ENCODE measurements around the gene EFL1.

The EFL1 gene

GRCh38 chr15:82174471-82175235 is 87.9 kb downstream of the EFL1 start:
- no peak overlapping the region for H3K4me3 ChIP-seq (ENCODE audit: low read depth, low read length)
- no peak overlapping the region for H3K4ac ChIP-seq (ENCODE audit: low read depth, low read length)
- no peak overlapping the region for H4K8ac ChIP-seq (ENCODE audit: low read depth, low read length)
- no peak overlapping the region for H3K14ac ChIP-seq (ENCODE audit: low read length)
- H2AK5ac ChIP-seq (ENCODE audit: low read length) = no peak overlapping the region
- no peak overlapping the region for H3K18ac ChIP-seq (ENCODE audit: low read length)
- H2BK12ac ChIP-seq (ENCODE audit: low read length) = no peak overlapping the region
- no peak overlapping the region for H3K9ac ChIP-seq (ENCODE audit: low read length)
- no peaks in the 10 kb centered on the region for H3K79me2 ChIP-seq (ENCODE audit: control insufficient read depth, insufficient read depth, low read length, poor library complexity)
- no peak overlapping the region for H4K12ac ChIP-seq (ENCODE audit: low read depth, low read length)
- no peak overlapping the region for H4K91ac ChIP-seq (ENCODE audit: low read depth, low read length)
- no peaks in the 10 kb centered on the region for H3K9me3 ChIP-seq (ENCODE audit: insufficient read depth, low read depth, low read length)
- H2AFZ ChIP-seq (ENCODE audit: insufficient read depth, low read length, poor library complexity) = no peak overlapping the region
- DNase-seq = peak; percentile 58 to 79
- no peaks in the 10 kb centered on the region for H3K79me1 ChIP-seq (ENCODE audit: low read length)
- H3K27ac ChIP-seq (ENCODE audit: low read depth, low read length) = no peak overlapping the region
- no peak overlapping the region for H2BK120ac ChIP-seq (ENCODE audit: insufficient read depth, low read length, poor library complexity)
- WGBS (ENCODE audit: extremely low coverage, insufficient coverage, insufficient read length) = no CpG with 5 or more reads among the region's 5 CpGs
- H3K4me1 ChIP-seq (ENCODE audit: control insufficient read depth in 1 of 2, insufficient read depth in 2 of 2, low read length in 2 of 2) = no peaks in the 10 kb centered on the region
- no peaks in the 10 kb centered on the region for H3K27me3 ChIP-seq (ENCODE audit: insufficient read depth, low read length)
- no peaks in the 10 kb centered on the region for H3K36me3 ChIP-seq (ENCODE audit: control insufficient read depth in 1 of 2, insufficient read depth in 2 of 2, low read length in 2 of 2)
- H2BK5ac ChIP-seq (ENCODE audit: low read depth, low read length, poor library complexity) = no peak overlapping the region
- no peak overlapping the region for H3K23ac ChIP-seq (ENCODE audit: low read length)
- H3K4me2 ChIP-seq (ENCODE audit: low read length) = no peak overlapping the region

- no peaks in the 10 kb centered on the region for H3K36me3 ChIP-seq (ENCODE audit: control insufficient read depth in 1 of 2, insufficient read depth in 2 of 2, low read length in 2 of 2)
- H3K18ac ChIP-seq (ENCODE audit: low read length) = no peak overlapping the region
- H2AK5ac ChIP-seq (ENCODE audit: low read length) = no peak overlapping the region
- no peak overlapping the region for H2BK12ac ChIP-seq (ENCODE audit: low read length)
- no peak overlapping the region for H2BK5ac ChIP-seq (ENCODE audit: low read depth, low read length, poor library complexity)
- no peak overlapping the region for H4K8ac ChIP-seq (ENCODE audit: low read depth, low read length)
- no peaks in the 10 kb centered on the region for H3K79me1 ChIP-seq (ENCODE audit: low read length)
- no peak for DNase-seq
- H3K9me3 ChIP-seq (ENCODE audit: insufficient read depth, low read depth, low read length) = no peaks in the 10 kb centered on the region
- H3K4me3 ChIP-seq (ENCODE audit: low read depth, low read length) = no peak overlapping the region
- no peak overlapping the region for H4K12ac ChIP-seq (ENCODE audit: low read depth, low read length)
- no peaks in the 10 kb centered on the region for H3K79me2 ChIP-seq (ENCODE audit: control insufficient read depth, insufficient read depth, low read length, poor library complexity)
- no peak overlapping the region for H4K91ac ChIP-seq (ENCODE audit: low read depth, low read length)
- no peak overlapping the region for H3K27ac ChIP-seq (ENCODE audit: low read depth, low read length)
- no peak overlapping the region for H3K23ac ChIP-seq (ENCODE audit: low read length)
- no peaks in the 10 kb centered on the region for H3K4me1 ChIP-seq (ENCODE audit: control insufficient read depth in 1 of 2, insufficient read depth in 2 of 2, low read length in 2 of 2)
- no peak overlapping the region for H3K14ac ChIP-seq (ENCODE audit: low read length)
- no peak overlapping the region for H3K4ac ChIP-seq (ENCODE audit: low read depth, low read length)
- no peaks in the 10 kb centered on the region for H3K27me3 ChIP-seq (ENCODE audit: insufficient read depth, low read length)
- H2AFZ ChIP-seq (ENCODE audit: insufficient read depth, low read length, poor library complexity) = no peak overlapping the region
- no peak overlapping the region for H3K9ac ChIP-seq (ENCODE audit: low read length)
- H3K4me2 ChIP-seq (ENCODE audit: low read length) = no peak overlapping the region
- WGBS (ENCODE audit: extremely low coverage, insufficient coverage, insufficient read length) = no CpG with 5 or more reads among the region's 1 CpG
- no peak overlapping the region for H2BK120ac ChIP-seq (ENCODE audit: insufficient read depth, low read length, poor library complexity)
These were observed 89.4 kb downstream of the EFL1 start for GRCh38 chr15:82173108-82173507.

GRCh38 chr15:82172506-82172905 is 90.0 kb downstream of the EFL1 start:
- Histone ChIP-seq H3K27ac (ENCODE audit: low read depth, low read length) (no peak overlapping the region), H2AFZ (ENCODE audit: insufficient read depth, low read length, poor library complexity) (no peak overlapping the region), H3K4ac (ENCODE audit: low read depth, low read length) (no peak overlapping the region), H3K27me3 (ENCODE audit: insufficient read depth, low read length) (no peaks in the 10 kb centered on the region), H3K79me2 (ENCODE audit: control insufficient read depth, insufficient read depth, low read length, poor library complexity) (no peaks in the 10 kb centered on the region), H2AK5ac (ENCODE audit: low read length) (no peak overlapping the region), H3K18ac (ENCODE audit: low read length) (no peak overlapping the region), H2BK120ac (ENCODE audit: insufficient read depth, low read length, poor library complexity) (no peak overlapping the region), H3K4me3 (ENCODE audit: low read depth, low read length) (no peak overlapping the region), H2BK5ac (ENCODE audit: low read depth, low read length, poor library complexity) (no peak overlapping the region), H3K14ac (ENCODE audit: low read length) (no peak overlapping the region), H3K23ac (ENCODE audit: low read length) (no peak overlapping the region), H4K12ac (ENCODE audit: low read depth, low read length) (no peak overlapping the region), H3K9me3 (ENCODE audit: insufficient read depth, low read depth, low read length) (no peaks in the 10 kb centered on the region), H2BK12ac (ENCODE audit: low read length) (no peak overlapping the region), H3K36me3 (ENCODE audit: control insufficient read depth in 1 of 2, insufficient read depth in 2 of 2, low read length in 2 of 2) (no peaks in the 10 kb centered on the region), H3K79me1 (ENCODE audit: low read length) (no peaks in the 10 kb centered on the region), H3K4me2 (ENCODE audit: low read length) (no peak overlapping the region), H4K8ac (ENCODE audit: low read depth, low read length) (no peak overlapping the region), H4K91ac (ENCODE audit: low read depth, low read length) (peak overlapping the region; percentile 2), H3K9ac (ENCODE audit: low read length) (no peak overlapping the region), H3K4me1 (ENCODE audit: control insufficient read depth in 1 of 2, insufficient read depth in 2 of 2, low read length in 2 of 2) (no peaks in the 10 kb centered on the region)
- DNase-seq = peak; percentile 58 to 93
- WGBS (ENCODE audit: extremely low coverage, insufficient coverage, insufficient read length) = no CpG with 5 or more reads among the region's 4 CpGs

DNA sequence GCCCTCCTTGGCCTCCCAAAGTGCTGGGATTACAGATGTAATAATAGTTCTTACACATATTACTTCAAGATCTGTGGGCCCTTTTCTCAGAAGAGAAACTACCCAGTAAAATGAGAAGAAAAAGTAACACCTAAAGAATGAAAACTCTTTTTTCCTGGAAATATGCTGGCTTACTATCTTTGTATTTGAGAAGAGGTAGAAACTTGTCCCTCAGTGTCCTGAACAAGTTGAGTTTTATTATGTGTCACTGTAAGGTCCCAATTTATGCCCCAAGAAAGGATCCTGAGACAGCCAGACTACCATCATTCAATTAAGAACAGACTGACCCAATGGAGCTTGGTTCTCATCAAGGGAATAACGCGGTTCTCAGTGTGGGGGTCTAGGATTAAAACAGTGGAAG is 93.8 kb downstream of the EFL1 start:
- Histone ChIP-seq H4K8ac (ENCODE audit: low read depth, low read length) (no peak overlapping the region), H3K27ac (ENCODE audit: low read depth, low read length) (no peak overlapping the region), H2AK5ac (ENCODE audit: low read length) (no peak overlapping the region), H3K27me3 (ENCODE audit: insufficient read depth, low read length) (no peaks in the 10 kb centered on the region), H3K9ac (ENCODE audit: low read length) (no peak overlapping the region), H3K4me2 (ENCODE audit: low read length) (no peak overlapping the region), H2BK12ac (ENCODE audit: low read length) (no peak overlapping the region), H3K79me2 (ENCODE audit: control insufficient read depth, insufficient read depth, low read length, poor library complexity) (no peaks in the 10 kb centered on the region), H3K4me1 (ENCODE audit: control insufficient read depth in 1 of 2, insufficient read depth in 2 of 2, low read length in 2 of 2) (no peaks in the 10 kb centered on the region), H4K91ac (ENCODE audit: low read depth, low read length) (no peak overlapping the region), H3K4me3 (ENCODE audit: low read depth, low read length) (no peak overlapping the region), H3K18ac (ENCODE audit: low read length) (no peak overlapping the region), H3K4ac (ENCODE audit: low read depth, low read length) (no peak overlapping the region), H3K14ac (ENCODE audit: low read length) (no peak overlapping the region), H2BK120ac (ENCODE audit: insufficient read depth, low read length, poor library complexity) (no peak overlapping the region), H2BK5ac (ENCODE audit: low read depth, low read length, poor library complexity) (no peak overlapping the region), H3K9me3 (ENCODE audit: insufficient read depth, low read depth, low read length) (no peaks in the 10 kb centered on the region), H4K12ac (ENCODE audit: low read depth, low read length) (no peak overlapping the region), H3K36me3 (ENCODE audit: control insufficient read depth in 1 of 2, insufficient read depth in 2 of 2, low read length in 2 of 2) (no peaks in the 10 kb centered on the region), H3K23ac (ENCODE audit: low read length) (no peak overlapping the region), H2AFZ (ENCODE audit: insufficient read depth, low read length, poor library complexity) (no peak overlapping the region), H3K79me1 (ENCODE audit: low read length) (no peaks in the 10 kb centered on the region)
- WGBS (ENCODE audit: extremely low coverage, insufficient coverage, insufficient read length) = no CpG with 5 or more reads among the region's 2 CpGs
- no peak for DNase-seq

Measured in trophoblast cell (in vitro differentiated cells and primary cell).